Common myeloid progenitor, CD34-positive (primary cell): ENCODE results near the gene RB1.

Source experiments
- CTCF ChIA-PET: fragments of 350-600 bp; sonication (Branson Sonifier 250); formaldehyde crosslinking; loops from one replicate; lab custom pipeline; 2021; ENCODE audit warnings: antibody characterized with exemption; lab: Charles Lee
- POLR2A ChIA-PET: fragments of 350-600 bp; sonication (Branson Sonifier 250); formaldehyde crosslinking; loops from one replicate; lab custom pipeline; 2021; ENCODE audit warnings: antibody characterized with exemption; lab: Charles Lee
- DNase-seq, 3 donors: peaks; one replicate each; pipeline versions ENCODE4 v3.0.0 to v3.0.0-alpha.2; 2013
- H3K27ac ChIP-seq, 2 experiments: 1 replicate in 1 of 2; 2 replicates in 1 of 2; pipeline ENCODE4 v1.7.0; 2013; ENCODE audit warnings: inconsistent platforms in 2 of 2, low read length in 2 of 2, mild to moderate bottlenecking in 2 of 2, low read depth in 1 of 2, moderate library complexity in 1 of 2; ENCODE audit not compliant: severe bottlenecking in 2 of 2, insufficient read depth in 1 of 2, poor library complexity in 1 of 2
- H3K27me3 ChIP-seq, 5 experiments: replicated peaks in 2 of 5; 1 replicate in 3 of 5; 2 replicates in 2 of 5; pipeline versions ENCODE4 v1.6.1 to v1.7.0; 2013; ENCODE audit warnings: low read length in 4 of 5, mild to moderate bottlenecking in 2 of 5, moderate library complexity in 2 of 5, inconsistent platforms in 1 of 5; ENCODE audit not compliant: insufficient read depth in 5 of 5, control insufficient read depth in 4 of 5
- H3K36me3 ChIP-seq, 4 experiments: 1 replicate in 2 of 4; 2 replicates in 2 of 4; pipeline versions ENCODE4 v1.6.1 to v1.7.0; 2013; ENCODE audit warnings: low read length in 3 of 4, control low read depth in 1 of 4, mild to moderate bottlenecking in 1 of 4; ENCODE audit not compliant: control insufficient read depth in 4 of 4, insufficient read depth in 4 of 4
- H3K4me1 ChIP-seq, 4 experiments: 1 replicate in 3 of 4; 2 replicates in 1 of 4; pipeline versions ENCODE4 v1.6.1 to v1.7.1; 2013; ENCODE audit warnings: low read length in 3 of 4, mild to moderate bottlenecking in 3 of 4, control low read depth in 1 of 4, inconsistent platforms in 1 of 4, moderate library complexity in 1 of 4; ENCODE audit not compliant: control insufficient read depth in 4 of 4, insufficient read depth in 4 of 4; ENCODE audit errors: control extremely low read depth in 1 of 4
- H3K4me3 ChIP-seq, 7 experiments: 1 replicate in 4 of 7; 2 replicates in 3 of 7; pipeline versions ENCODE4 v1.5.1 to v1.7.0; 2013; ENCODE audit warnings: mild to moderate bottlenecking in 7 of 7, low read length in 6 of 7, moderate library complexity in 6 of 7, inconsistent platforms in 2 of 7, low read depth in 2 of 7, control low read depth in 1 of 7; ENCODE audit not compliant: insufficient read depth in 4 of 7, control insufficient read depth in 1 of 7; ENCODE audit errors: extremely low read depth in 1 of 7
- H3K9me3 ChIP-seq, 5 experiments: 1 replicate in 4 of 5; 2 replicates in 1 of 5; pipeline versions ENCODE4 v1.6.1 to v1.7.1; 2013; ENCODE audit warnings: low read length in 4 of 5, mild to moderate bottlenecking in 2 of 5, inconsistent platforms in 1 of 5, low read depth in 1 of 5, moderate library complexity in 1 of 5; ENCODE audit not compliant: control insufficient read depth in 4 of 5, insufficient read depth in 2 of 5; ENCODE audit errors: control extremely low read depth in 1 of 5
- WGBS: methylation state at CpG from one replicate; pipeline ENCODE4 v1.1.5; 2013; ENCODE audit not compliant: insufficient coverage; 5-methylcytosine and 5-hydroxymethylcytosine counted together

The RB1 gene

DNA sequence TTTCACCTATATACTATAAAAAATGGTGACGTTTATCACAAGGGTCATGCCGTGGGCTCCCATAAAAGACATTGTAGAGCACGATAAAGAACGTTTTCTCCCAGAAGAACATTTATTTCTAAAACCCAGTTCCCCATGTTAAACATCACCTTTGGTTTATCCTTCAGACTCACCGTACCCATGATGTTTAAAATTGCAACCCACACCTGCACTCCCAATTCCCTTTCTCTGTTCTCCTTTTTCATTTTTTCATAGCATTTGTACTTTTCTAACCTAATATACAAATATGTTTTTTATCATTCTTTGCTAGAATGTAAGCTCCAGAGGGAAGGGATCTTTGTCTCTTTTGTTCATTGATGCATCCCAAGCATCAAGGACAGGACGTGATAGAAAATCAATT lies 227.3 kb downstream of the RB1 start:
- no peaks in the 10 kb centered on the region for H3K9me3 ChIP-seq
- no peaks in the 10 kb centered on the region for H3K36me3 ChIP-seq
- no peak for DNase-seq
- peaks cover 2 to 47% (median 14%) of the 10 kb centered on the region in 4 experiments for H3K4me1 ChIP-seq
- no peak overlapping the region for H3K27ac ChIP-seq
- POLR2A ChIA-PET = no interaction called here
- CTCF ChIA-PET = no interaction called here
- H3K27me3 ChIP-seq = no peaks in the 10 kb centered on the region
- H3K4me3 ChIP-seq = no peak overlapping the region
- 98% methylated on average over 5 of the region's 6 CpGs for WGBS
